K562 (cell line): ENCODE data around the gene SFMBT2. TPM values are rescaled to one million over a fixed set of nuclear protein-coding genes. Genes with fewer than 3 reads are reported as not detected.
A peak's percentile ranks its signal among the peaks of the same experiment; 100 is the strongest.

ENCODE experiments used
- ATAC-seq: fragments of 200-7000 bp; cut with Tn5 transposase; 3 replicates; pipeline ENCODE4 v1.9.1; 2020; ENCODE audit warnings: moderate library complexity
- BruUV-seq: library from RNA; stranded (reverse); fragments of 400-500 nt; replicated peaks from 2 replicates; lab custom pipeline; 2021; lab: Mats Ljungman, UMichigan
- CTCF ChIA-PET: fragments of 300-600 bp; formaldehyde crosslinking; extraction: SDS; loops from one replicate; lab custom pipeline; 2021; ENCODE audit warnings: low intra/inter-chr PET ratio; lab: Yijun Ruan, JAX
- POLR2A ChIA-PET: fragments of 300-600, 350-650 bp; sonication (Branson Sonifier 250); formaldehyde crosslinking; extraction: SDS; loops from one replicate; lab custom pipeline; 2021; ENCODE audit warnings: antibody characterized with exemption, inconsistent platforms; lab: Yijun Ruan, JAX
- DNase-seq, 4 experiments: peaks; one replicate each; pipeline versions ENCODE4 v3.0.0 to v3.0.0-alpha.2; 2011 to 2018; ENCODE audit warnings: low spot score in 3 of 4, mixed read lengths in 3 of 4; ENCODE audit errors: extremely low read depth in 1 of 4
- FAIRE-seq: peaks from 2 replicates; lab custom pipeline; 2011; peaks lifted over from hg19 to GRCh38; lab: Jason Lieb, UNC
- H2AFZ ChIP-seq: 2 replicates; pipeline ENCODE4 v1.6.0; 2011; ENCODE audit warnings: low read depth, low read length, control low read depth, inconsistent platforms
- H3K27ac ChIP-seq: fragments of 200-600 bp; 3 replicates; pipeline ENCODE4 v1.8.0; 2011; ENCODE audit warnings: low read depth, mild to moderate bottlenecking, control low read depth, inconsistent platforms, low read length, moderate library complexity, mixed read lengths; ENCODE audit errors: extremely low read depth
- H3K27me3 ChIP-seq, 2 experiments: fragments of 300-600 bp in 1 of 2; 2 replicates in 1 of 2; 3 replicates in 1 of 2; pipeline versions ENCODE4 v1.6.0 to v1.8.0; 2011; ENCODE audit warnings: inconsistent platforms in 2 of 2, low read length in 2 of 2, mild to moderate bottlenecking in 1 of 2, mixed read lengths in 1 of 2, moderate library complexity in 1 of 2; ENCODE audit not compliant: control insufficient read depth in 2 of 2, insufficient read depth in 2 of 2
- H3K36me3 ChIP-seq: fragments of 300-600 bp; 3 replicates; pipeline ENCODE4 v1.8.0; 2011; ENCODE audit warnings: mild to moderate bottlenecking, low read length, inconsistent platforms; ENCODE audit not compliant: control insufficient read depth, insufficient read depth
- H3K4me1 ChIP-seq, 2 experiments: fragments of 200-600 bp in 1 of 2; replicated peaks in 1 of 2; 2 replicates in 1 of 2; 3 replicates in 1 of 2; pipeline versions ENCODE4 v1.5.1 to v1.8.0; 2011; ENCODE audit warnings: inconsistent platforms in 2 of 2, low read length in 2 of 2, mild to moderate bottlenecking in 1 of 2, mixed read lengths in 1 of 2, moderate library complexity in 1 of 2; ENCODE audit not compliant: control insufficient read depth in 2 of 2, insufficient read depth in 2 of 2
- H3K4me2 ChIP-seq: 2 replicates; pipeline ENCODE4 v1.6.1; 2011; ENCODE audit warnings: low read length, control low read depth, inconsistent platforms, mixed read lengths; ENCODE audit not compliant: insufficient read depth
- H3K4me3 ChIP-seq: fragments of 200-600 bp; sonication (generic), shearing (Covaris generic); 2 replicates; pipeline ENCODE4 v1.5.1; 2016; ENCODE audit warnings: control low read depth, inconsistent platforms
- H3K79me2 ChIP-seq: fragments of 200-600 bp; 3 replicates; pipeline ENCODE4 v1.8.0; 2011; ENCODE audit warnings: low read length, inconsistent platforms; ENCODE audit not compliant: control insufficient read depth, insufficient read depth
- H3K9ac ChIP-seq, 2 experiments: 2 replicates each; pipeline versions ENCODE4 v1.6.0 to v1.6.1; 2011; ENCODE audit warnings: low read depth in 2 of 2, low read length in 2 of 2, control low read depth in 1 of 2, inconsistent platforms in 1 of 2, mild to moderate bottlenecking in 1 of 2, mixed read lengths in 1 of 2; ENCODE audit not compliant: insufficient read depth in 1 of 2
- H3K9me1 ChIP-seq: one replicate; pipeline ENCODE4 v1.6.0; 2011; ENCODE audit warnings: inconsistent platforms, mild to moderate bottlenecking, low read length, moderate library complexity; ENCODE audit not compliant: control insufficient read depth, insufficient read depth
- H3K9me3 ChIP-seq: replicated peaks from 2 replicates; pipeline ENCODE4 v1.5.1; 2011; ENCODE audit warnings: low read depth, low read length, inconsistent platforms; ENCODE audit not compliant: control insufficient read depth, insufficient read depth
- H4K20me1 ChIP-seq: replicated peaks from 2 replicates; pipeline ENCODE4 v1.6.1; 2011; ENCODE audit warnings: low read length, inconsistent platforms, mixed read lengths; ENCODE audit not compliant: control insufficient read depth, insufficient read depth
- MEIS2 ChIP-seq: fragments of 450-650 bp; IDR thresholded peaks from 2 replicates; pipeline ENCODE4 v1.6.1; 2014; ENCODE audit warnings: mild to moderate bottlenecking; ENCODE audit not compliant: partially characterized antibody
- WGBS: fragments of 100-300 bp; shearing (Covaris generic); methylation state at CpG from one replicate; pipeline ENCODE4 v1.1.6; 2016; ENCODE audit warnings: low coverage, mixed read lengths; ENCODE audit not compliant: insufficient coverage; ENCODE audit errors: missing lambda C conversion rate; 5-methylcytosine and 5-hydroxymethylcytosine counted together
- in situ Hi-C: fragments of 300-500 bp; cut with MboI; formaldehyde crosslinking; loops from 4 replicates; pipeline ENCODE4 v1.15.0; 2018; ENCODE audit warnings: inconsistent platforms, mixed read lengths
- intact Hi-C: fragments of 100-400 bp; cut with micrococcal nuclease; formaldehyde crosslinking; loops from 2 replicates; pipeline ENCODE4 v1.14.2; 2022
- polyA plus RNA-seq, 8 experiments: library from polyadenylated mRNA; depleted of rRNA in 4 of 8; stranded (reverse) in 5 of 8; unstranded in 3 of 8; fragments of >200 nt; fragmentation: Nextera tagmentation in 2 of 8; fragmentation: Illumina TruSeq in 1 of 8; extraction: Ambion mirVana in 2 of 8; extraction: Trizol in 1 of 8; gene quantifications; 2 replicates each; pipeline versions ENCODE4 v1.2.1 to v1.2.3, GENCODE V29; 2011 to 2014; ENCODE audit warnings: inconsistent platforms in 1 of 8, missing spikeins in 1 of 8
- total RNA-seq, 7 experiments: library from RNA; depleted of rRNA in 6 of 7; stranded (reverse); fragments of >200 nt in 6 of 7; fragmentation: Illumina TruSeq in 2 of 7; extraction: Trizol in 2 of 7; gene quantifications; 2 replicates each; pipeline versions ENCODE4 v1.2.1 to v1.2.3, GENCODE V29; 2011 to 2021; ENCODE audit warnings: low replicate concordance in 1 of 7
- TF ChIP-seq, protein P1 (sequence below), 3 experiments: IDR thresholded peaks in 2 of 3; conservative IDR thresholded peaks in 1 of 3; 2 replicates each; pipeline ENCODE4 v1.5.1; 2011 to 2012; ENCODE audit warnings: low read length in 3 of 3, mild to moderate bottlenecking in 3 of 3, control low read depth in 2 of 3, improper control_type of control experiment in 1 of 3, inconsistent platforms in 1 of 3, low read depth in 1 of 3, mixed read lengths in 1 of 3, moderate library complexity in 1 of 3; ENCODE audit not compliant: insufficient read depth in 2 of 3
- TF ChIP-seq, protein P2 (sequence below), 2 experiments: fragments of 450-650 bp in 1 of 2; sonication (generic) in 1 of 2; formaldehyde crosslinking in 1 of 2; IDR thresholded peaks; 2 replicates each; pipeline versions ENCODE4 v1.7.1 to v1.9.0; 2016 to 2022; ENCODE audit warnings: inconsistent platforms in 1 of 2, mild to moderate bottlenecking in 1 of 2, missing genetic modification reagents in 1 of 2
- TF ChIP-seq, protein P3 (sequence below): fragments of 250-450 bp; sonication (Bioruptor Pico); IDR thresholded peaks from 2 replicates; pipeline ENCODE4 v1.5.1; 2021; ENCODE audit warnings: mild to moderate bottlenecking

SFMBT2 gene
- total and polyA plus RNA-seq, 9 of the 15 experiments (the other 6 are each of a cell fraction or from before 2014, with no cell fraction given), result 1.2 to 13.6 (median 7.6) TPM

DNA sequence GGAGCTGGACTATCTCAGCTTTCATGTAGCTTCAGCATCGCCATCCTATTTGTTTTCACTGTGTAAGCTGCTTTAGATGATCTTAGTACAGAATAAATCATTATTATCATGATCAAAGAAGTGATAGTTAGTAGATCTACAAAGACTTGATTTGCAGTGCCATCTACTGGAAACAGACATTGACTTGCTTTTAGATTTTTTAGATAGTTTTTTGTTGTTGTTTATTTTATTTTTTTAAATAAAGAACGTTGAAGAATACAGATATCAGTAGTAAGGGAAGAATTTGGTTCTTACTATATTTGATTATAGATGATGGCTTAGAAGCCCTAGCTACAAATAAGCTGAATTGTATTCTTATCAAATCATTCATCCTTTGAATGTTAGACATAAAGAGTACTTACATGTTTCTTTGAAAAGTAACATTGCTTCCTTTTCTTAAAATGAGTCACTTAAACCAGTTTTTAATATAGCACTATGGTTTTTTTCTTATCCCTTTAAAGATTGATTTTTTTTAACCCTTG is 6.3 kb upstream of the SFMBT2 start:
- H3K27ac ChIP-seq, result no peak overlapping the region
- TF ChIP-seq, protein P1, sequence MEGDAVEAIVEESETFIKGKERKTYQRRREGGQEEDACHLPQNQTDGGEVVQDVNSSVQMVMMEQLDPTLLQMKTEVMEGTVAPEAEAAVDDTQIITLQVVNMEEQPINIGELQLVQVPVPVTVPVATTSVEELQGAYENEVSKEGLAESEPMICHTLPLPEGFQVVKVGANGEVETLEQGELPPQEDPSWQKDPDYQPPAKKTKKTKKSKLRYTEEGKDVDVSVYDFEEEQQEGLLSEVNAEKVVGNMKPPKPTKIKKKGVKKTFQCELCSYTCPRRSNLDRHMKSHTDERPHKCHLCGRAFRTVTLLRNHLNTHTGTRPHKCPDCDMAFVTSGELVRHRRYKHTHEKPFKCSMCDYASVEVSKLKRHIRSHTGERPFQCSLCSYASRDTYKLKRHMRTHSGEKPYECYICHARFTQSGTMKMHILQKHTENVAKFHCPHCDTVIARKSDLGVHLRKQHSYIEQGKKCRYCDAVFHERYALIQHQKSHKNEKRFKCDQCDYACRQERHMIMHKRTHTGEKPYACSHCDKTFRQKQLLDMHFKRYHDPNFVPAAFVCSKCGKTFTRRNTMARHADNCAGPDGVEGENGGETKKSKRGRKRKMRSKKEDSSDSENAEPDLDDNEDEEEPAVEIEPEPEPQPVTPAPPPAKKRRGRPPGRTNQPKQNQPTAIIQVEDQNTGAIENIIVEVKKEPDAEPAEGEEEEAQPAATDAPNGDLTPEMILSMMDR (IDR thresholded peaks at IDR 0.05 in 2 of 3, conservative IDR thresholded peaks at IDR 0.05 in 1 of 3; ENCODE audit: insufficient read depth in 2 of 3, low read depth in 1 of 3, low read length in 3 of 3), result peak in 2 of 3 experiments; percentile 27 to 72; a peak in 4 of 6 replicates
- TF ChIP-seq, protein P2, sequence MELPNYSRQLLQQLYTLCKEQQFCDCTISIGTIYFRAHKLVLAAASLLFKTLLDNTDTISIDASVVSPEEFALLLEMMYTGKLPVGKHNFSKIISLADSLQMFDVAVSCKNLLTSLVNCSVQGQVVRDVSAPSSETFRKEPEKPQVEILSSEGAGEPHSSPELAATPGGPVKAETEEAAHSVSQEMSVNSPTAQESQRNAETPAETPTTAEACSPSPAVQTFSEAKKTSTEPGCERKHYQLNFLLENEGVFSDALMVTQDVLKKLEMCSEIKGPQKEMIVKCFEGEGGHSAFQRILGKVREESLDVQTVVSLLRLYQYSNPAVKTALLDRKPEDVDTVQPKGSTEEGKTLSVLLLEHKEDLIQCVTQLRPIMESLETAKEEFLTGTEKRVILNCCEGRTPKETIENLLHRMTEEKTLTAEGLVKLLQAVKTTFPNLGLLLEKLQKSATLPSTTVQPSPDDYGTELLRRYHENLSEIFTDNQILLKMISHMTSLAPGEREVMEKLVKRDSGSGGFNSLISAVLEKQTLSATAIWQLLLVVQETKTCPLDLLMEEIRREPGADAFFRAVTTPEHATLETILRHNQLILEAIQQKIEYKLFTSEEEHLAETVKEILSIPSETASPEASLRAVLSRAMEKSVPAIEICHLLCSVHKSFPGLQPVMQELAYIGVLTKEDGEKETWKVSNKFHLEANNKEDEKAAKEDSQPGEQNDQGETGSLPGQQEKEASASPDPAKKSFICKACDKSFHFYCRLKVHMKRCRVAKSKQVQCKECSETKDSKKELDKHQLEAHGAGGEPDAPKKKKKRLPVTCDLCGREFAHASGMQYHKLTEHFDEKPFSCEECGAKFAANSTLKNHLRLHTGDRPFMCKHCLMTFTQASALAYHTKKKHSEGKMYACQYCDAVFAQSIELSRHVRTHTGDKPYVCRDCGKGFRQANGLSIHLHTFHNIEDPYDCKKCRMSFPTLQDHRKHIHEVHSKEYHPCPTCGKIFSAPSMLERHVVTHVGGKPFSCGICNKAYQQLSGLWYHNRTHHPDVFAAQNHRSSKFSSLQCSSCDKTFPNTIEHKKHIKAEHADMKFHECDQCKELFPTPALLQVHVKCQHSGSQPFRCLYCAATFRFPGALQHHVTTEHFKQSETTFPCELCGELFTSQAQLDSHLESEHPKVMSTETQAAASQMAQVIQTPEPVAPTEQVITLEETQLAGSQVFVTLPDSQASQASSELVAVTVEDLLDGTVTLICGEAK (IDR thresholded peaks at IDR 0.05), result peak; percentile 52; the same call in 1 of the 2 replicates
- TF ChIP-seq, protein P2 (CRISPR knock-in tag; IDR thresholded peaks at IDR 0.05), result no peak
- TF ChIP-seq, protein P3, sequence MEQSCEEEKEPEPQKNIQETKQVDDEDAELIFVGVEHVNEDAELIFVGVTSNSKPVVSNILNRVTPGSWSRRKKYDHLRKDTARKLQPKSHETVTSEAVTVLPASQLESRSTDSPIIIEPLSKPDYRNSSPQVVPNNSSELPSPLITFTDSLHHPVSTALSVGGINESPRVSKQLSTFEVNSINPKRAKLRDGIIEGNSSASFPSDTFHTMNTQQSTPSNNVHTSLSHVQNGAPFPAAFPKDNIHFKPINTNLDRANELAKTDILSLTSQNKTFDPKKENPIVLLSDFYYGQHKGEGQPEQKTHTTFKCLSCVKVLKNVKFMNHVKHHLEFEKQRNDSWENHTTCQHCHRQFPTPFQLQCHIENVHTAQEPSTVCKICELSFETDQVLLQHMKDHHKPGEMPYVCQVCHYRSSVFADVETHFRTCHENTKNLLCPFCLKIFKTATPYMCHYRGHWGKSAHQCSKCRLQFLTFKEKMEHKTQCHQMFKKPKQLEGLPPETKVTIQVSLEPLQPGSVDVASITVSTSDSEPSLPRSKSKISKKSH (CRISPR knock-in tag), result no peak
- peak; percentile 54 for TF ChIP-seq MEIS2

More for the DNA sequence above, 6.3 kb upstream of the SFMBT2 start:
- Histone ChIP-seq H3K9ac (no peak overlapping the region), H4K20me1 (no peaks in the 10 kb centered on the region), H3K27me3 (peaks cover 7% of the 10 kb centered on the region in 2 experiments; a peak in 3 of 5 replicates), H2AFZ (no peak overlapping the region), H3K9me1 (no peaks in the 10 kb centered on the region), H3K4me1 (no peaks in the 10 kb centered on the region), H3K36me3 (no peaks in the 10 kb centered on the region), H3K4me2 (no peak overlapping the region), H3K9me3 (no peaks in the 10 kb centered on the region; the same call in 1 of the 2 replicates), H3K4me3 (no peak overlapping the region), H3K79me2 (no peaks in the 10 kb centered on the region)
- ATAC-seq, result no peak
- CTCF ChIA-PET, result interaction anchor here (0.9 to 1.1 kb wide), 3 partner anchors 157 to 574 kb away, joined by 3 to 4 read pairs (median 4); no protein-coding TSS in a partner anchor
- FAIRE-seq, result peak; percentile 49
- no TSS peak for BruUV-seq
- POLR2A ChIA-PET, result no interaction called here
- in situ Hi-C loops (loop anchor here (25.0 kb wide), 1 partner anchor 730 kb away; no protein-coding TSS in a partner anchor), intact Hi-C loops (loop anchor here (2.0 to 5.0 kb wide), 3 partner anchors 496 to 745 kb away; no protein-coding TSS in a partner anchor)
- 4% methylated on average over 2 of the region's 2 CpGs for WGBS
- peak in 1 of 4 experiments; percentile 39 for DNase-seq
